ENCODE measurements around the gene PDE1A. TPM values are rescaled to one million over a fixed set of nuclear protein-coding genes. Genes with fewer than 3 reads are reported as not detected.

PDE1A gene
- total and polyA plus RNA-seq, 7 donors: 0.92 to 4.2 (median 1.8) TPM

- no peaks in the 10 kb centered on the region for H3K27me3 ChIP-seq (ENCODE audit: insufficient read depth in 3 of 3, low read length in 2 of 3)
- H3K4me1 ChIP-seq: no peaks in the 10 kb centered on the region
- no peak for TF ChIP-seq CTCF (IDR thresholded peaks at IDR 0.05)
- ATAC-seq: no peak
- no peak for DNase-seq
- WGBS, 3 donors: 53 to 74% (median 65%) methylated on average over 2 of the region's 2 CpGs
- no peaks in the 10 kb centered on the region for H3K36me3 ChIP-seq (ENCODE audit: insufficient read depth in 1 of 2, low read depth in 1 of 2)
- H3K4me3 ChIP-seq: no peak overlapping the region
- no peaks in the 10 kb centered on the region for H3K9me3 ChIP-seq
- H3K27ac ChIP-seq: no peak overlapping the region
- intact Hi-C loops (cut with DNase I): no loop called here
Measured at GRCh38 chr2:182444806-182445205, 18.0 kb upstream of the PDE1A start.

DNA sequence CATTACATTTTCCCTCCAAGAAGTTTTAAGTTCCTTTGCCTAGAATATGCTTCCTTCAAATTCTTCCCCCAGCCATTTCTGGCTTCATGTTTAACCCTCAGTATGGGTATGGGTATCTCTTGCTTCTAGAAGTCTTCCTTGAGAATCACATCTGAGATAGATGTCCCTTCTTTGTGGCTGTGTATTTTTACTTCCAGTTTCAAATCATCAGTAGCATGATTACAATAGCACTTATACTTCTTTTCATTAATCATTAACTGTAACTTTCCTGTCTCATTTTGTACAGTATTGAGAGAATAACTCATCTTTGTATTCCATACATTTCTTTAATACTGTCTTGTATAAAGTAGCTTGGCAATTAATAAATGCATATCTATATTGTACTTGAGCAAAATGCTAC is 17.3 kb upstream of the PDE1A start:
- no peaks in the 10 kb centered on the region for H3K27me3 ChIP-seq (ENCODE audit: insufficient read depth in 3 of 3, low read length in 2 of 3)
- H3K36me3 ChIP-seq (ENCODE audit: insufficient read depth in 1 of 2, low read depth in 1 of 2): no peaks in the 10 kb centered on the region
- no peak overlapping the region for H3K4me3 ChIP-seq
- H3K4me1 ChIP-seq: no peaks in the 10 kb centered on the region
- ATAC-seq (no peak), DNase-seq (no peak)
- no peak overlapping the region for H3K27ac ChIP-seq
- no peak for TF ChIP-seq CTCF (IDR thresholded peaks at IDR 0.05)
- intact Hi-C loops (cut with DNase I): no loop called here
- H3K9me3 ChIP-seq: no peaks in the 10 kb centered on the region

GRCh38 chr2:182436252-182436651 is 9.4 kb upstream of the PDE1A start:
- Histone ChIP-seq H3K4me3 (no peak overlapping the region), H3K4me1 (no peaks in the 10 kb centered on the region), H3K27ac (no peak overlapping the region), H3K36me3 (ENCODE audit: insufficient read depth in 1 of 2, low read depth in 1 of 2) (no peaks in the 10 kb centered on the region), H3K9me3 (no peaks in the 10 kb centered on the region), H3K27me3 (ENCODE audit: insufficient read depth in 3 of 3, low read length in 2 of 3) (no peaks in the 10 kb centered on the region)
- WGBS, 3 donors: 90 to 95% (median 90%) methylated on average over 1 of the region's 1 CpG
- no peak for TF ChIP-seq CTCF (IDR thresholded peaks at IDR 0.05)
- intact Hi-C loops (cut with DNase I): no loop called here
- DNase-seq: no peak
- no peak for ATAC-seq

GRCh38 chr2:182435754-182436153 is 8.9 kb upstream of the PDE1A start:
- WGBS, 3 donors: 73 to 83% (median 78%) methylated on average over 1 of the region's 1 CpG
- DNase-seq: no peak
- intact Hi-C loops (cut with DNase I): no loop called here
- H3K36me3 ChIP-seq (ENCODE audit: insufficient read depth in 1 of 2, low read depth in 1 of 2): no peaks in the 10 kb centered on the region
- no peaks in the 10 kb centered on the region for H3K4me1 ChIP-seq
- ATAC-seq: no peak
- H3K27me3 ChIP-seq (ENCODE audit: insufficient read depth in 3 of 3, low read length in 2 of 3): no peaks in the 10 kb centered on the region
- H3K9me3 ChIP-seq: no peaks in the 10 kb centered on the region
- H3K4me3 ChIP-seq: no peak overlapping the region
- H3K27ac ChIP-seq: no peak overlapping the region
- no peak for TF ChIP-seq CTCF (IDR thresholded peaks at IDR 0.05)

GRCh38 chr2:182432051-182432450 is 5.2 kb upstream of the PDE1A start:
- Histone ChIP-seq H3K4me3 (no peak overlapping the region), H3K27ac (no peak overlapping the region), H3K9me3 (no peaks in the 10 kb centered on the region), H3K27me3 (ENCODE audit: insufficient read depth in 3 of 3, low read length in 2 of 3) (no peaks in the 10 kb centered on the region), H3K36me3 (ENCODE audit: insufficient read depth in 1 of 2, low read depth in 1 of 2) (no peaks in the 10 kb centered on the region), H3K4me1 (no peaks in the 10 kb centered on the region)
- 94 to 100% (median 98%) methylated on average over 1 of the region's 1 CpG for WGBS, 3 donors
- DNase-seq (no peak), ATAC-seq (no peak)
- no peak for TF ChIP-seq CTCF (IDR thresholded peaks at IDR 0.05)
- intact Hi-C loops (cut with DNase I): no loop called here
